PC-3 (cell line): ENCODE measurements around the gene EVC. TPM values are rescaled to one million over a fixed set of nuclear protein-coding genes. Genes with fewer than 3 reads are reported as not detected.
"Not testable (repeated sequence)": the region's sequence is repeated elsewhere in the genome, so short reads cannot be mapped to it uniquely, and the experiment has no call there.

Experiments
- ATAC-seq: fragments of 200-7000 bp; cut with Tn5 transposase; 2 replicates; pipeline ENCODE4 v1.9.1; 2020; ENCODE audit warnings: mild to moderate bottlenecking, moderate library complexity
- BruUV-seq: library from RNA; stranded (reverse); fragments of 400-500 nt; replicated peaks from 2 replicates; lab custom pipeline; 2021; lab: Mats Ljungman, UMichigan
- CTCF ChIA-PET: fragments of 300-600 bp; sonication (Branson Sonifier 250); formaldehyde crosslinking; loops from one replicate; lab custom pipeline; 2022; ENCODE audit warnings: antibody characterized with exemption; lab: Charles Lee
- POLR2A ChIA-PET: fragments of 300-600 bp; sonication (Branson Sonifier 250); formaldehyde crosslinking; loops from one replicate; lab custom pipeline; 2022; ENCODE audit warnings: antibody characterized with exemption; ENCODE audit not compliant: unreplicated experiment; lab: Charles Lee
- DNase-seq: peaks from one replicate; pipeline ENCODE4 v3.0.0-alpha.2; 2015
- H2AFZ ChIP-seq: fragments of 300-600 bp; sonication (generic); 2 replicates; pipeline ENCODE4 v1.6.0; 2016; ENCODE audit warnings: antibody characterized with exemption, low read length
- H3F3A ChIP-seq: fragments of 300-600 bp; sonication (generic); one replicate; pipeline ENCODE4 v1.6.0; 2017; ENCODE audit warnings: antibody characterized with exemption, low read length, control low read depth, mild to moderate bottlenecking; ENCODE audit not compliant: unreplicated experiment
- H3K27ac ChIP-seq: fragments of 300-600 bp; sonication (generic); 2 replicates; pipeline ENCODE4 v1.5.1; 2016; ENCODE audit warnings: mild to moderate bottlenecking, low read length
- H3K27me3 ChIP-seq: fragments of 300-600 bp; sonication (generic); 2 replicates; pipeline ENCODE4 v1.6.1; 2016; ENCODE audit warnings: low read length, mixed read lengths
- H3K36me3 ChIP-seq: fragments of 300-600 bp; sonication (generic); 2 replicates; pipeline ENCODE4 v1.6.1; 2016; ENCODE audit warnings: low read depth, mixed run types, low read length, mixed read lengths
- H3K4me1 ChIP-seq: fragments of 300-600 bp; sonication (generic); 2 replicates; pipeline ENCODE4 v1.5.1; 2016; ENCODE audit warnings: low read length; ENCODE audit not compliant: insufficient read depth
- H3K4me2 ChIP-seq: fragments of 300-600 bp; sonication (generic); 2 replicates; pipeline ENCODE4 v1.6.0; 2016; ENCODE audit warnings: low read length
- H3K4me3 ChIP-seq: fragments of 300-600 bp; sonication (generic); 2 replicates; pipeline ENCODE4 v1.5.1; 2016; ENCODE audit warnings: mild to moderate bottlenecking, low read length, mixed read lengths
- H3K79me2 ChIP-seq: fragments of 300-600 bp; sonication (generic); 2 replicates; pipeline ENCODE4 v1.6.1; 2017; ENCODE audit warnings: low read length, mixed read lengths
- H3K9ac ChIP-seq: fragments of 300-600 bp; sonication (generic); 2 replicates; pipeline ENCODE4 v1.6.0; 2016; ENCODE audit warnings: mild to moderate bottlenecking, low read length
- H3K9me2 ChIP-seq: fragments of 300-600 bp; sonication (generic); replicated peaks from 2 replicates; pipeline ENCODE4 v1.6.1; 2016; ENCODE audit warnings: mixed run types, low read length, mixed read lengths
- H3K9me3 ChIP-seq: fragments of 300-600 bp; sonication (generic); 2 replicates; pipeline ENCODE4 v1.6.1; 2016; ENCODE audit warnings: low read length, mixed read lengths
- H4K20me1 ChIP-seq: fragments of 300-600 bp; sonication (generic); 2 replicates; pipeline ENCODE4 v1.6.1; 2016; ENCODE audit warnings: low read length, mixed read lengths
- CTCF ChIP-seq: fragments of 300-600 bp; sonication (generic); conservative IDR thresholded peaks from 2 replicates; pipeline ENCODE4 v1.5.1; 2017; ENCODE audit warnings: antibody characterized with exemption, low read depth, mild to moderate bottlenecking, low read length
- EZH2 ChIP-seq: fragments of 300-600 bp; sonication (generic); IDR thresholded peaks from one replicate; pipeline ENCODE4 v1.6.1; 2017; ENCODE audit warnings: antibody characterized with exemption, mild to moderate bottlenecking, low read length; ENCODE audit not compliant: unreplicated experiment
- EZH2phosphoT487 ChIP-seq: fragments of 300-600 bp; sonication (generic); IDR thresholded peaks from 2 replicates; pipeline ENCODE4 v1.6.1; 2018; ENCODE audit warnings: mild to moderate bottlenecking, antibody characterized with exemption, low read length, borderline replicate concordance
- intact Hi-C: fragments of 100-400 bp; cut with micrococcal nuclease; formaldehyde crosslinking; loops from 2 replicates; pipeline ENCODE4 v1.9.0; 2023
- total RNA-seq: library from RNA; depleted of rRNA; stranded (reverse); fragments of >200 nt; gene quantifications from 2 replicates; pipeline ENCODE4 v1.2.3, GENCODE V29; 2014

The EVC gene
- total RNA-seq, 1 experiment from 2014 or later, result 22.7 TPM

DNA sequence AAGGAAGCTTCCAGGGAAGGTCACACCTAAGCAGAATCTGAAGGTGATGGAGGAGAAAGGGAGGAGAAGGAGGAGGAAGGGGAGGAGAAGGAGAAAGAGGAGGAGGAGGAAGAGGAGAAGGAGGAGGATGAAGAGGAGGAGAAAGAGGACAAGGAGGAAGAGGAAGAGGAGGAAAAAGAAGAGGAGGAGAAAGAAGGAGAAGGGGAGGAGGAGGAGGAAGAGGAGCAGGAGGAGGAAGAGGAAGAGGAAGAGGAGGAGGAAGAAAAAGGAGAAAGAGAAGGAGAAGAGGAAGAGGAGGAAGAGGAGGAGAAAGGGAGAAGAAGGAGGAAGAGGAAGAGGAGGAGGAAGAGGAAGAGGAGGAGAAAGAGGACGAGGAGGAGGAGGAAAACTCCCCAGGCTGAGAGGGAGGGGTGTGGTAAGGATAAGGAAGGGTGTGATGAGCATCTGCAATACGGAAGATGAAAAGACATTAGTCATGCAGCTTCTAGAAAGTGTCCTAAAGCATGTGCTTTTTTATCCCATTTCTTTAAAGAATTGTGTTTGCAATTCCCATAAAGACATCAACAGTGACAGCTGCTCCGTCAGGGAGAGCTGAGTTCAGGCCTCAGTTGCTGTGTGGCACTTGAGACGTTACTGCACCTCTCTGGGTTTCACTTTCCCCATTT is 140.8 kb downstream of the EVC start:
- Histone ChIP-seq H3K79me2 (no peaks in the 10 kb centered on the region), H3K4me1 (no peaks in the 10 kb centered on the region), H4K20me1 (no peaks in the 10 kb centered on the region), H3K9ac (no peak overlapping the region), H3K27me3 (peaks cover 41% of the 10 kb centered on the region), H3K4me2 (no peak overlapping the region), H3K9me2 (no peaks in the 10 kb centered on the region), H2AFZ (no peak overlapping the region), H3K27ac (no peak overlapping the region), H3K4me3 (no peak overlapping the region), H3K36me3 (no peaks in the 10 kb centered on the region), H3K9me3 (no peaks in the 10 kb centered on the region), H3F3A (no peaks in the 10 kb centered on the region)
- no TSS peak for BruUV-seq
- TF ChIP-seq EZH2phosphoT487 (no peak), EZH2 (no peak), CTCF (no peak)
- POLR2A ChIA-PET, result no interaction called here
- no peak for DNase-seq
- ATAC-seq, result no peak
- CTCF ChIA-PET, result no interaction called here
- intact Hi-C loops, result no loop called here

DNA sequence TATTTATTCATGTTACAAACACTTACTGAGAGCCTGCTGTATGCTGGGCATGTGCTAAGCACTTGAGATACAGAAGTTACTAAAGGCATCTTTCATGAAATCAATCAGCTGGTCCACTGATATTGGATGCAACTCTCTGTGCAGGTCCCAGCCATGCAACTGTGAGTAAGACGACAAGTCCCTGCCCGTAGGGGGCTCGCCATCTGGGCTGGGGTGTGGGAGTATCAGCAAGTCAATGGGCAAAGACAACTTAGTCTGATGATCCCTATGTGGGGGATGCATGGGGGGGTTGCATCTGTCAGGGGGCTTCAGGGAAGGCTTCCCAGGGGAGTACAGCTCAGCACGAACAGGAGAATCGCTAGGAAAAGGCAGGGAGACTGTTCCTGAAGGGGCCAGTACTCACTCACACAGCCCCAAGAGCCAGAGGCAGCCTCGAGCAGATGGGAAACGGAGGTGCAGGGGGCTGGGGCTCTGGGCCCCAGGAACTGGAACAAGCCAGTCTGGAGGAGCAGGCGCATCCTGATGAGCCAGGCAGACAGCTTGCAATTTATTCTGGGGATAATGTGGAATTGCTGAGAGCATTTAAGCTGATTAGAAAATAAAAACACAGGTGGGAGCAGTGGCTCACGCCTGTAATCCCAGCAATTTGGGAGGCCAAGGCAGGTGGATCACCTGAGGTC is 141.7 kb downstream of the EVC start:
- CTCF ChIA-PET, result no interaction called here
- ATAC-seq (no peak), DNase-seq (no peak)
- intact Hi-C loops, result no loop called here
- Histone ChIP-seq H3K27ac (no peak overlapping the region), H3K4me2 (no peak overlapping the region), H3K27me3 (peaks cover 41% of the 10 kb centered on the region), H3F3A (no peaks in the 10 kb centered on the region), H4K20me1 (no peaks in the 10 kb centered on the region), H3K36me3 (no peaks in the 10 kb centered on the region), H3K4me1 (no peaks in the 10 kb centered on the region), H3K9me2 (no peaks in the 10 kb centered on the region), H3K9me3 (no peaks in the 10 kb centered on the region), H3K9ac (no peak overlapping the region), H3K79me2 (no peaks in the 10 kb centered on the region), H2AFZ (no peak overlapping the region), H3K4me3 (no peak overlapping the region)
- POLR2A ChIA-PET, result no interaction called here
- BruUV-seq, result no TSS peak
- TF ChIP-seq CTCF, result no peak
- no peak for TF ChIP-seq EZH2
- no peak for TF ChIP-seq EZH2phosphoT487

DNA sequence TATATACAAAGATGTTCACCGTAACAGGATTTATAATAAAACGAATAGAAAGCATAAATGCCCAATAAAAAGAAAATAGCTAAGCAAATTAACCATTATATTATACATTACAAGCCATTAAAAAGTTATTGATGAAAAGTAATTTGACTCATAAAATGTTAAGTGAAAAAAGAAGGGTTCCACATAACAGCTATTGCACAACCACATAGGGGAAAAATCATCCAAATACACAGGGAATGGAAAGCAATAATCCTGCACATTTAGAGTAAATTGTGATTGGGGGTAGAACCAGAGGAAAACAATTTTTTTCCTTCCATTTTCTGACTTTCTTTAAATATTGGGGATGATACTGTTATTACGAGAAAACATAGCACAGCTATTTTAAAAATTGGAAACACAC is 143.9 kb downstream of the EVC start:
- POLR2A ChIA-PET, result no interaction called here
- no peak overlapping the region for H3K27ac ChIP-seq
- DNase-seq (no peak), ATAC-seq (no peak)
- H2AFZ ChIP-seq, result no peak overlapping the region
- no peaks in the 10 kb centered on the region for H3K36me3 ChIP-seq
- BruUV-seq, result no TSS peak
- H3K4me2 ChIP-seq, result no peak overlapping the region
- intact Hi-C loops, result no loop called here
- no peaks in the 10 kb centered on the region for H4K20me1 ChIP-seq
- TF ChIP-seq EZH2 (no peak), EZH2phosphoT487 (no peak), CTCF (no peak)
- H3K79me2 ChIP-seq, result no peaks in the 10 kb centered on the region
- H3K27me3 ChIP-seq, result peaks cover 30% of the 10 kb centered on the region
- H3K9me3 ChIP-seq, result no peaks in the 10 kb centered on the region
- H3K9ac ChIP-seq, result no peak overlapping the region
- CTCF ChIA-PET, result no interaction called here
- no peak overlapping the region for H3K4me3 ChIP-seq
- H3F3A ChIP-seq, result no peaks in the 10 kb centered on the region
- no peaks in the 10 kb centered on the region for H3K9me2 ChIP-seq
- H3K4me1 ChIP-seq, result no peaks in the 10 kb centered on the region

DNA sequence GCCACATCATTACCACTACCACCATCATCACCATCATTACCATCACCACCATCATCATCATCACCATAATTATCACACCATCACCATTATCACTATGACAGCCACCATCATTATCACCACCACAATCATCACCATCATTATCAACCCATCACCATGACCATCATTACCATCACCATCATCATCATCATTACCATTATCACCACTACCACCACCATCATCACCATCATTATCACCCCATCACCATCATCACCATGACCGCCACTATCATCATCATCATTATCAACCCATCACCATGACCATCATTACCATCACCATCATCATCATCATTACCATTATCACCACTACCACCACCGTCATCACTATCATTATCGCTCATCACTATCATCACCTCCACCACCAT is 145.4 kb downstream of the EVC start:
- DNase-seq, H3F3A ChIP-seq, H3K9me2 ChIP-seq, POLR2A ChIA-PET, H3K4me3 ChIP-seq, intact Hi-C loops, H3K79me2 ChIP-seq, ATAC-seq, H2AFZ ChIP-seq, CTCF ChIA-PET, BruUV-seq, H3K9ac ChIP-seq, H3K4me1 ChIP-seq, H3K36me3 ChIP-seq, H3K9me3 ChIP-seq, H3K27ac ChIP-seq, H3K4me2 ChIP-seq, H4K20me1 ChIP-seq: not testable (repeated sequence)
- peaks cover 16% of the 10 kb centered on the region for H3K27me3 ChIP-seq
